Measurements from ENCODE around the gene OR12D1. TPM values are rescaled to one million over a fixed set of nuclear protein-coding genes. Genes with fewer than 3 reads are reported as not detected.
"Not testable (repeated sequence)": the region's sequence is repeated elsewhere in the genome, so short reads cannot be mapped to it uniquely, and the experiment has no call there.

OR12D1 gene
- total and polyA plus RNA-seq, 9 of the 15 experiments (the other 6 are each of a cell fraction or from before 2014, with no cell fraction given), result not detected

DNA sequence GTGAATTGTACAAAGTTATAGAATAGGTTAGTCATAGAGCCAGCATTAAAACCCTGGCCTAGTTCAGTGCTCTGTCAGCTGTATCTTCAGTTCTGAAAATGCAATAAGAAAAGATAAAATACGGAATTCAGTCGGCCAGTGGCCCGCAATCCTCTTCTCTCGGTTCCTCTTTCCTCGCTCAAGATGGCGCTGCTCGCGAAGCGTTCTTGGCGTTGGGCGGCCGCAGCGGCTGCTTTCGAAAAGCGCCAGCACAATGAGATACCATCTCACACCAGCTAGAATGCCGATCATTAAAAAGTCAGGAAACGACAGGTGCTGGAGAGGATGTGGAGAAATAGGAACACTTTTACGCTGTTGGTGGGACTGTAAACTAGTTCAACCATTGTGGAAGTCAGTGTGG, 22.0 kb downstream of the OR12D1 start (continued):
- TF ChIP-seq, protein P1, sequence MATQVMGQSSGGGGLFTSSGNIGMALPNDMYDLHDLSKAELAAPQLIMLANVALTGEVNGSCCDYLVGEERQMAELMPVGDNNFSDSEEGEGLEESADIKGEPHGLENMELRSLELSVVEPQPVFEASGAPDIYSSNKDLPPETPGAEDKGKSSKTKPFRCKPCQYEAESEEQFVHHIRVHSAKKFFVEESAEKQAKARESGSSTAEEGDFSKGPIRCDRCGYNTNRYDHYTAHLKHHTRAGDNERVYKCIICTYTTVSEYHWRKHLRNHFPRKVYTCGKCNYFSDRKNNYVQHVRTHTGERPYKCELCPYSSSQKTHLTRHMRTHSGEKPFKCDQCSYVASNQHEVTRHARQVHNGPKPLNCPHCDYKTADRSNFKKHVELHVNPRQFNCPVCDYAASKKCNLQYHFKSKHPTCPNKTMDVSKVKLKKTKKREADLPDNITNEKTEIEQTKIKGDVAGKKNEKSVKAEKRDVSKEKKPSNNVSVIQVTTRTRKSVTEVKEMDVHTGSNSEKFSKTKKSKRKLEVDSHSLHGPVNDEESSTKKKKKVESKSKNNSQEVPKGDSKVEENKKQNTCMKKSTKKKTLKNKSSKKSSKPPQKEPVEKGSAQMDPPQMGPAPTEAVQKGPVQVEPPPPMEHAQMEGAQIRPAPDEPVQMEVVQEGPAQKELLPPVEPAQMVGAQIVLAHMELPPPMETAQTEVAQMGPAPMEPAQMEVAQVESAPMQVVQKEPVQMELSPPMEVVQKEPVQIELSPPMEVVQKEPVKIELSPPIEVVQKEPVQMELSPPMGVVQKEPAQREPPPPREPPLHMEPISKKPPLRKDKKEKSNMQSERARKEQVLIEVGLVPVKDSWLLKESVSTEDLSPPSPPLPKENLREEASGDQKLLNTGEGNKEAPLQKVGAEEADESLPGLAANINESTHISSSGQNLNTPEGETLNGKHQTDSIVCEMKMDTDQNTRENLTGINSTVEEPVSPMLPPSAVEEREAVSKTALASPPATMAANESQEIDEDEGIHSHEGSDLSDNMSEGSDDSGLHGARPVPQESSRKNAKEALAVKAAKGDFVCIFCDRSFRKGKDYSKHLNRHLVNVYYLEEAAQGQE (IDR thresholded peaks at IDR 0.05; ENCODE audit: borderline replicate concordance), result peak; percentile 84; the same call in 1 of the 2 replicates
- TF ChIP-seq, protein P1 (CRISPR knock-in tag; IDR thresholded peaks at IDR 0.05; ENCODE audit: low read depth), result not testable (repeated sequence)
- TF ChIP-seq MAFG (tag; conservative IDR thresholded peaks at IDR 0.05), result 0 out of 2 replicates have a peak, but pooled peaks have one; percentile 22
- peak; percentile 29; the same call in 1 of the 2 replicates for TF ChIP-seq TFAP4 (CRISPR knock-in tag; IDR thresholded peaks at IDR 0.05; ENCODE audit: borderline replicate concordance)
- TF ChIP-seq CTCF (IDR thresholded peaks at IDR 0.05 in 2 of 3, conservative IDR thresholded peaks at IDR 0.05 in 1 of 3; ENCODE audit: insufficient read depth in 2 of 3, low read depth in 1 of 3, low read length in 3 of 3), result peak; percentile 53 to 73 (median 55)
